HG03097 (cell line): ENCODE measurements around the gene CISD3.
"Not testable (repeated sequence)": the region's sequence is repeated elsewhere in the genome, so short reads cannot be mapped to it uniquely, and the experiment has no call there.

Experiments used
- ATAC-seq: cut with Tn5 transposase; IDR thresholded peaks from one replicate; pipeline ENCODE4 v1.9.1; 2021; ENCODE audit not compliant: unreplicated experiment, low FRiP score

Gene CISD3

GRCh38 chr17:38725066-38725465 lies 5.1 kb upstream of the CISD3 start:
- no peak for ATAC-seq

- ATAC-seq = not testable (repeated sequence)
These were observed 4.0 kb upstream of the CISD3 start for GRCh38 chr17:38726145-38726544.

- no peak for ATAC-seq
These were observed 2.4 kb upstream of the CISD3 start for GRCh38 chr17:38727736-38728135.

- no peak for ATAC-seq
These were observed 1.8 kb upstream of the CISD3 start for GRCh38 chr17:38728290-38728831.

- no peak for ATAC-seq
These were observed 714 bp upstream of the CISD3 start for GRCh38 chr17:38729368-38729885.

GRCh38 chr17:38730526-38731379 lies 612 bp downstream of the CISD3 start:
- ATAC-seq = no peak

GRCh38 chr17:38731526-38732294 lies 1.6 kb downstream of the CISD3 start:
- no peak for ATAC-seq

GRCh38 chr17:38732376-38733281 lies 2.5 kb downstream of the CISD3 start:
- ATAC-seq = no peak

GRCh38 chr17:38733282-38733981 lies 3.3 kb downstream of the CISD3 start:
- ATAC-seq = no peak

- no peak for ATAC-seq
These were observed 4.1 kb downstream of the CISD3 start for GRCh38 chr17:38733982-38734973.

GRCh38 chr17:38735161-38735997 lies 5.2 kb downstream of the CISD3 start:
- ATAC-seq = no peak

- no peak for ATAC-seq
These were observed 8.0 kb downstream of the CISD3 start for GRCh38 chr17:38738007-38738662.

- no peak for ATAC-seq
These were observed 8.5 kb downstream of the CISD3 start for GRCh38 chr17:38738686-38739085.

GRCh38 chr17:38739305-38739704 lies 9.2 kb downstream of the CISD3 start:
- no peak for ATAC-seq

GRCh38 chr17:38740044-38740443 lies 9.9 kb downstream of the CISD3 start:
- no peak for ATAC-seq

- ATAC-seq = no peak
These were observed 10.7 kb downstream of the CISD3 start for GRCh38 chr17:38740806-38741205.

GRCh38 chr17:38741461-38741860 lies 11.3 kb downstream of the CISD3 start:
- no peak for ATAC-seq
